Stimulated activated CD8-positive, alpha-beta memory T cell treated with anti-CD3 and anti-CD28 coated beads, Interleukin-4, amount 100 ng/mL, for 4 hours (primary cell): ENCODE data around the gene PSMD1.
"Not testable (repeated sequence)": the region's sequence is repeated elsewhere in the genome, so short reads cannot be mapped to it uniquely, and the experiment has no call there.

Experiments
- DNase-seq, 2 donors: peaks; one replicate each; pipeline ENCODE4 v3.0.0-alpha.2; 2020; ENCODE audit warnings: low read depth in 2 of 2, low spot score in 1 of 2

Gene PSMD1

DNA sequence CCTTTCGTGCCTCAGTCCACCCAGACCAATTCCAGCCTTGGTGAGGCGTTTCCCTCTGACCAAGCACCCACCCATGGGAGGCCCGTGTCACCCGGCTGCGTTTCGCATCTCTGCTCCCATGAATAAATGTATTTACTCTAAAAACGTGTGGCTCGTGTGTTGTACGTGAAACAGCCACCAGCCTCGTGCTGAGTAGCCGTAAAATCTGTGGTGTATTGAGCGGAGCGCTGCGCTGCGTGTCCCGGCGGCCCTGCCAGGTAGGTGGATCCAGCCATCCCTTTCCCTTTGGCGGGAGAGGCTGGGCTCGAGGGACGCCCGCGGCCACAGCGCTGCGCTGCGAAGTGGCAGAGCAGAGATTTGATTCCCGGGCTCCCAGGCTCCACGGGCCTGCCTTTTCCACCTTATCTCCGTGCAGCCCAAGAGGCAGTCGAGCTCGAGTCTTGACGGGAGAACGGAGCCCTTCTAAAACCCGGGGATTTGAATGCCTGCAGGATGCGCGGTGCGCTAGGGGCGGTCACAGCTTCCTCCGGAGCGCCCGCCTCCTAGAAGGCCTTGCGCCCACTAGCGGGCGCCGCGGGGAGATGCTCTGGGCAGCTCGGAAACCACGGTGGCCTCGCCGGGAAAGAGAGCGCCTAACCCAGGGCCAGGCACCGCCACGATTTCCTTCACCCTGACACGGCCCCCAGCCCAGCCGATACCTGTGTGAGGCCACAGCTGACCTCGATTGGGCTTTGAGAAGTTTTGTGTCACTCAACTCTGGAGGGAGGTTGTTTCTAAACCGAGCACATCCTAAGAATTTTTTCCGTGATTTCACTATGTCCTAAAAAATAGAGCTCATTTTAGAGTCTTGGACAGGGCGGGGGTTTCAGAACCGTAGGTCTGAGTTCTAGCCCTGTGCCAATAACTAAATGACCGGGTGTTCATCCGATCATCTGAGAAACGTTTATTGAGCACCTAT lies 3.9 kb upstream of the PSMD1 start:
- peak; percentile 55 to 59 for DNase-seq

DNA sequence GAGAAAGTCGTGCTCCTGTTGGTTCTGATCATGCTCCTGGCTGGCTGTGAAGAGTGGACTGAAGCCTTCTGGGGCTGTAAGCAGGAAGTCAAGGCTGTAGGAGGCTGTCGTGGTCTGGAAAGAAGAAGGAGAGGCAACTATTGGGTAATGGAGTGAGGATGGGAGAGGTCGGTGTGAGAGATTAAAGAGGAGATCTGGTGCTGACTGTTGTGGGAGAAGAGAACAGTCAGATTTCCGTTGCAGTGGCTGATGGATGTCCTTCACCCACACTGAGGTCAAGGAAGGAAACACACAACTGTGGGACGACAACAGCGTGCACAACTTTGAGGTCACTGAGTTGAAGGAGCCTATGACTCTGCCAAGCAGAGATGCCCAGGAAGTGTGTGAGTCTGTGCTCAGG lies 2.8 kb upstream of the PSMD1 start:
- no peak for DNase-seq

DNA sequence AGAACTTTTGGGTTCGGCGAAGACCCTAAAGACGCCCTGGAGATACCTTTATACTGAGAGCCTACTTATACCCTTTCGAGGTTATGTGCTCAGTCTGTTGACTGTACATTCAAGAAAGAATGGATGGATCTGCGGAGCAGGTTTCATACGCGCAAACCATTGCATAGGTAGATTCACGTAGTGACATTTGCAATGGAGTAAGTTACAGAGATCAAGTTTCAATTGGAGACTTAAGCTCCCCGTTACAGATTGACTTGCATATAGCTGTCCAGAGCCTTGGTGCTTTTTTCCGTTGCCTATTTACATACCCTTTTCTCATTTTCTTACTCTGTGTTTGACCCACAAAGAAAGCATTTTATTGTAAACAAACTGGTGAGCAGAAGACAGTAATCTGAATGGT lies 923 bp downstream of the PSMD1 start:
- DNase-seq = no peak

DNA sequence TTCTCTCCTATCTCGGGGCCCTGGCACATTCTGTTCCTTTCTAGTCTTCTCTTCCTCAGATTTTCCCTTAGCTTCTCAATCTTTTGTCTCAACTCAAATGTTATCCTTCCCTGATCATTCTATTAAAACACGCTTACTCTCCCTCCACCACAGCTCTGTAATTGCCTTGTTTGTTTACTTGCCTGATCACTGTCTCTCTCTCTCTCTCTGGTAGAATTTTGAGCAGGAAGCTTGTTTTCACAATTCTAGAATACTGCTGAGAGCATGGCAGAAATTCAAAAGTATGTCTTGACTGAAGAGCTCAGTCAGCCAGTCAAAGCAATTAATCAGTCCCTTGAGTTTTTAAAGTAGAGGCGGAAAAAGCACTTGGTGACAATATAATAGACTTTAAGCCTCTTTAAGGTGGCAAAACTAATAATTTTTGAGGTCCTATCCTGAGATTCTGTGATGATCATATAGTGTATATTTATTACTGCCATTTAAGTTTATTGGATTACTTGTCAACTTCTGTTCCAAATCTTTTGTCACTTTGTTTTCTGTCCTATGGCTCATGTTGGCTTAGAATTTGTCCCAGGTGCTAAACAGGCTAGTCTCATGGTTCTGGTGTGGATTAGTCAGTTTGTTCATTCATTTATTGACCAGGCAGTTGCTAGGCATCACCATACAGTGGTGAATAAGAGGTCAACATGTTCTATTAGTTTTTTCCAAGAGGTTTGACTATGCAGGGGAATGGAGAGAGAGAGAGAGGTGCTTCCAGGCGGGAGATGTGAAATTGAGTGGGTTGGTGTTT lies 2.3 kb downstream of the PSMD1 start:
- no peak for DNase-seq

DNA sequence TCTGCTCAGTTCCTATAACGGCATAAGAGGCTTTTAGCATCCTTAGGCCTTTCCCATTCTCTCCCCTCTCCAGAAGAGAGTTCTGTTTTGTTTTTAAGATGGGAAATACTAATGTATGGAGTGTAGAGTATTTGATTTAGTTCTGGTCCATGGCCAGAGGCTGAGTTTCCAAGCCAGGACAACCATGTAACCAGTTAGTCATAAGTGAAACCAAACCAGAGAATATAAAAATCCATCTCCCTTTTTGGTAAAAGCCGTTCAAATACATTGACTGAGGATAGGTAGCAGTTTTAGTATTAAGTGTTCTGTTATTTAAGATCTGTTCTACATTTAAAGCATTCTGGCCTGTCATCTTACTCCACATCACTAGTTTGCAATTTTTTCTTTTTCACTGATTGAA lies 3.1 kb downstream of the PSMD1 start:
- no peak for DNase-seq

DNA sequence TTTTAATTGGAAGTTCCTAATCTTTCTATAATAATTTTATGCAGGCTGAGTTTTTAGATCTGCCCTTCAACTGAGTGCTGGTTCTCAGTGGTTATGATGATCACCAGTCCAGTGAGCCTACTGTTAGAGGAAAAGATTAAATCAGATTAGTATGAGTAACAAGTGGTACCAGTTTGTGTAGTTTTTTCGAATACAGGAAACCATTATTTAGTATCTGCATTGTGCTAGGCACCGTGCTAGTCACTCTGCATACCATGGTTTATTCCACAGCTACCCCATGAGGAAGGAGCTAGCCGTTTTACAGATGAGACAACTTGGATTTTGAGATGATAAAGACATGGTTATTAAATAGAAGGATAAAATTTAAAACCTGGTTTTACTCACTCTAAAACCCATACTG lies 6.1 kb downstream of the PSMD1 start:
- no peak for DNase-seq

DNA sequence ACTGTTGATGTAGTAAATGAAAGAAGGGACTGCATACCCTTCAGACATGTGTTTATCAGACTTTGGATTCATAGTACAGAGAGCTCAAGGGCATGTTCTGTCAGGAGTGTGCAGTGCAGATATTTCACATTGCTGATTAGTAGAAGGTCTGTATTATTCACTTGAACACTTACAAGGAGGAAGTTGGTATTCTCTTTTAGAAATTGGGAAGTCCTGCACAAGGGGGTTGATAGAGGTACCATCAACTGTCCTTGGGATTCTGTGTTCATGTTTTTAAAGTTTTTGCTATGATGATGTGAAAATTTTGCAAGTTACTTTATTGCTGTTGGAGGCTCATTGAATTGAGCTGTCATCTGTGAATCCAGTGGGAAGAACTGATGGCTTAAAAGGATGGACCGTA lies 6.7 kb downstream of the PSMD1 start:
- no peak for DNase-seq

DNA sequence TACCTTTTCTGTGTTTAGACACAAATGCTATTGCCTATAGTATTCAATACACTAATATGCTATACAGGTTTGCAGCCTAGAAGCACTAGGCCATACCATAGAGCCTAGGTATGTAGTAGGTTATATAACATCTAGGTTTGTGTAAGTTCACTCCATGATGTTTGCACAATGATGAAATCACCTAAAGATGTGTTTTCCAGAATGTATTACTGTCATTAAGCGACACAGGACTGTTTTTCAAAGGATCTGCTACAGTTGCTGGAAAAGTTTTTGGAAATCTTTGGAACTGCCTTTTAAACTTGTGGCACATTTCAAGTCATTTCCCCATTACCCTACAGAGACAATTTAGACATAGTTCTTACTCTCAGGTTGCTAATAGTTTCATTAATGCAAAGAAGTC lies 9.3 kb downstream of the PSMD1 start:
- no peak for DNase-seq

DNA sequence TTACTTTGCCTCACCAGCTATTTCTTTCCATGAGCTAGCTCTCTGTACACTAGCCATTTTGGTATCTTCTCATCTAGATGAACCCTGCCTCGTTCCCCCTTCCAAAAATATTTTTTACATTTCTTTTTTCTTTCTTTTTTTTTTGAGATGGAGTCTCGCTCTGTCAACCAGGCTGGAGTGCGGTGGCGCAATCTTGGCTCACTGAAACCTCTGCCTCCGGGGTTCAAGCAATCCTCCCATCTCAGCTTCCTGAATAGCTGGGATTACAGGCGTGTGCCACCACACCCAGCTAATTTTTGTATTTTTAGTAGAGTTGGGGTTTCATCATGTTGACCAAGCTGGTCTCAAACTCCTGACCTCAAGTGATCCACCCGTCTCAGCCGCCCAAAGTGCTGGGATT lies 10.9 kb downstream of the PSMD1 start:
- DNase-seq = not testable (repeated sequence)

DNA sequence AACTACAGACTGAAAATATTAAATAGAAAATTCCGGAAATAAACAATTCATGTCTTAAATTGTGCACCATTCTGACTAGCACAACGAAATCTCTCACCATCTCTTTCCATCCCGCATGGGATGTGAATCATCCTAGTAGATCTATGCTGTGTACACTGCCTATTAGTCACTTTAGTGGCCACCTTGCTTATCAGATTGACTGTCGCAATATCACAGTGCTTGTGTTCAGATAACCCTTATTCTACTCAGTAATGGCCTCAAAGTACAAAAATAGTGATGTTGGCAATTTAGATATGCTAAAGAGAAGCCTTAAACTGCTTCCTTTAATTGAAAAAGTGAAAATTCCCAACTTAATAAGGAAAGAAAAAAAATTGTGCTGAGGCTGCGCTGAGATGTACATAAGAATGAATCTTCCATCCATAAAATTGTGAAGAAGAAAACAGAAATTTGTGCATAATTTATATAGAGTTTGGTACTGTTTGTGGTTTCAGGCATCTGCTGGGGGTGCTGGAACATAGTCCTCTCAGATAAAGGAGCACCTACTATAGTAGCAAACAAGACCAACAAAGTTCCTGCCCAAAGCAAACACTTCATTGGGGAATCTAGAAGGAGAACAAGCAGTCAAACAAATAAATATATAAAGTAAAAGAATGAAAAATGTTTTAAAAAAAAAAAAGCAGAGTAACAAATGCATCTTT lies 12.0 kb downstream of the PSMD1 start:
- DNase-seq = no peak

DNA sequence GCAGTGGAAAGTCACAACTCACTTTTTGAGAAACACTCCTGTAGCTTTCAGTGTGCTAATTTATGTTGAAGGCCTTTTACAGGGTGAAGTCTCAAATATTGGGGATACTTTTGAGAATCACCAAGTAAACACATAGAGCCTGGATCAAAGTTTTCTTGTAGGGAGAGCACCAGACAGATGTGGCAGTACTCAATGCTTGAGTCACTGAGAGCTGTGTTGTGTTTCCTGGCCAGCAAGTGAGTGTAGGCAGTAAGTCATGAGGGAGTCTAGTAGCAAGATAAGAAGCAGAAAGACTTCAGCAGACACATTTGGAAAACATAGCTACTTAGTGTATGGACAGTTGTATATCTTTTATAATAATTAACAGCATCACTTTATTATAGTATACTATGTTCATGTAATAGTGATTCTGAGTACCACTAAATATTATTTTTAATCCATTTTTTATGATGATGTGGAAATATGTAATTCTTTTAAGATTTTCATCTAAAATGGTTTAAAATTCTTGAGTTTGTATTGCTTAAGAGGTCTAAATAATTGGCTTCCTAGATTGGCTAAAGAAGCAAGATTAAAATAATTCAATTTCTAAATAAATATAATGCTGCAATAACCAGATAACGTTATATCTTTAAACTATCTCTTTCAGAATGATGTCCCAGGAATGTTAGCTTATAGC lies 12.8 kb downstream of the PSMD1 start:
- no peak for DNase-seq

DNA sequence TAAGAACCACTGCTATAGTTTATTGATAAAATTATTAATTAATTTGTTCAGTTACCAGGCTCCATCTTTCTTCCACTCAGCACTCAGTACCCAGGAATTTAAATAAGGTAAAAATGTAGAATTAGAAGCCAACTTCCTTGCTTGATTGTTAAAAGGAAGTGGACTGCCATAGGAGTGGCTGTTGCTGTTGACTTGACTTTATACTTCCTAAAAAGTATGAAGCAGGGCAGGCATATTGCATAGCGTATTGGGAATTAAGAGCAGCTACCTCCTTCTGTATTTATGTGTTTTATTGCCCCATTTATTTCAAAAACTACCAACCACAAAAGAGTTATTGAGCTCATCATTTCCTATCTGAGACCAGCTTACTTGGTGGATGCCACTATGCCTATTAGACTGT lies 27.9 kb downstream of the PSMD1 start:
- no peak for DNase-seq

DNA sequence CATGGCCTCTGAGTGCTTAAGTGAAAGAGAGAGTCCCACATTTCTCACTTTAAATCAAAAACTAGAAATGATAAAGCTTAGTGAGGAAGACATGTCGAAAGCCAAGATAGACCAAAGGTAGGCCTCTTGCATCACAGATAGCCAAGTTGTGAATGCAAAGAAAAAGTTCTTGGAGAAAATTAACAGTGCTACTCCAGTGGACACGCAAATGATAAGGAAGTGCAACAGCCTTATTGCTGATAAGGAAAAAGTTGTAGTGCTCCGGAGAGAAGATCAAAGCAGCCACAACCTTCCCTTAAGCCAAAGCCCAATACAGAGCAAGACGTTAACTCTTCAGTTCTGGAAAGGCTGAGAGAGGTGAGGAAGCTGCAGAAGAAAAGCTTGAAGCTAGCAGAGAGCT lies 32.1 kb downstream of the PSMD1 start:
- DNase-seq = no peak

DNA sequence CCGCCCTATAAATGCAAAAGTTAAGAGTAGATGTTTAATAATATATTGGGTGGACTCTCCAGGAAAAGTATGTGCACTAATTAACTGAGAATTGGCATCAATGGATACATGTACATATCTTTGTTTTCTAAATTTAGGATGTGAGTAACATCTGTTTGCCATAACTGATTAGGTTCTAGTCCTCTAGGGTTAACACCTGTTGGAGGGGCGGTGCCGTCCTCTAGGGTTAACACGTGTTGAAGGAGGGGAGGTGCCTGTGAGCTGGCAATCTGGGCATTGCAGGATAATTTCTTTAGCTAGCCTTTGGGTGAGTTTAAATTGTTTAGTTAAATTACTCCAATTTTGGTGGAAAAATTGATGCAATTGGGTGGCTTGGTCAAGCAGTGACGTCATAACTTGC lies 37.3 kb downstream of the PSMD1 start:
- DNase-seq = no peak

DNA sequence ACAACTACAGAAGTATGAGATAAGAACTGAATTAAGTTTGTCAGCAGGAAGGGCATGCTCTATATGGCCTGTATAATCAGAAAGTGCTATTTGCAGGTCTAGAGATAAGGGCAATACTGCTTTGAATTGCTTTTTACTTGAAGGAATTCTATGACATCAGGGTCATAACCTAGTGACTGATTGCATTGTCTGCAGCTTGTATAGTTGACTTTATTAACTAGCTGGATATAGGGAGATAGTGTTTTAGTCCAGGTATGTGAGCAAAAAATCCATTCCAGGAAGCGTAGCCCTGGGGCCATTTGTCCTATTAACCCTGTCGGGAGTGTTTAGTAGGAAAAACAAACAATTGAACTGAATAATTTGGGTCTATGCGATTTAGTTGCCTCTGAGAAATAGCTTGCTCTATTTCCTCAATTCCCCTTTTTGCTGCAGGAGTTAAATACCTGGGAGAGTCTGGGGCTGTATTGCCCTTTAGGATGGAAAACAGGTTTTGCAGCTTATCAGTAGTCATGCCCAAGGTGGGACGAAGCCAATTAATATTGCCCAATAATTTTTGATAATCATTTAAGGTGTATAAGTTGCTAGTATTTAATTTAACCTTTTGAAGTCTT lies 38.2 kb downstream of the PSMD1 start:
- DNase-seq = no peak

DNA sequence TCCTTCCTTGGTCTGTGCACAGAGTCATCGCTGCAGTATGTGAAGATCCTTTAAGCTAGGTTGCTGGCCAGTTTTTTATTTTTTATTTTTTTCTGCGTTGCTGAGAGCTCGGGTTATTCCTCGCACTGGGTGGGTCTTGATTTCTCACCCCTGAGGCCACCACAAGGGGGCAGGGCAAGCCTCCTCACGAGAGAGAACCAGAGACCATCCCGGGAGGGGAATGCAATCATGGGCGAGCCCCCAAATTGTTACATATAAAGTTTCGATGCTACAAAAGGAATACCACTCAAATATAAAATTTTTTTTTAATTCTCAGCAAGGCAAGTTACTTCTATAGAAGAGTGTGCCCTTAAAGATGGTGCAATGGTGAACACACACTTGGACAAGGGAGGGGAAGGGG lies 43.3 kb downstream of the PSMD1 start:
- DNase-seq = no peak

DNA sequence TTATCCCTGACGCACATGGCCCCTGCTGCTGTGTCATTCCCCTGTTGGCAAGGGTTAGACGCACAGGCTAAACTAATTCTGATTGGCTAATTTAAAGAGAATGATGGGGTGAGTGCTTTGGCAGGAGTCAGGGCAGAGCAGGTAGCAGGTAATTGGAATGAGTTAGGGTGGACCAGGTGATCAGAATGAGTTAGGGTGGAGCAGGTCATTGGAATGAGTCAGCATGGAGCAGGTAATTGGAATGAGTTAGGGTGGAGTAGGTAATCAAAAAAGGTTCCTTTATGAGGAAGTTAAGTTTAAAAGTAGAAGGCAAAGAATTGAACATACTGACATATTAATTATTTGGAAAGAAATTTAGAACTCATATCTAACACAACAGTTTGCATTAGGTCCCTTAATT lies 43.7 kb downstream of the PSMD1 start:
- not testable (repeated sequence) for DNase-seq

DNA sequence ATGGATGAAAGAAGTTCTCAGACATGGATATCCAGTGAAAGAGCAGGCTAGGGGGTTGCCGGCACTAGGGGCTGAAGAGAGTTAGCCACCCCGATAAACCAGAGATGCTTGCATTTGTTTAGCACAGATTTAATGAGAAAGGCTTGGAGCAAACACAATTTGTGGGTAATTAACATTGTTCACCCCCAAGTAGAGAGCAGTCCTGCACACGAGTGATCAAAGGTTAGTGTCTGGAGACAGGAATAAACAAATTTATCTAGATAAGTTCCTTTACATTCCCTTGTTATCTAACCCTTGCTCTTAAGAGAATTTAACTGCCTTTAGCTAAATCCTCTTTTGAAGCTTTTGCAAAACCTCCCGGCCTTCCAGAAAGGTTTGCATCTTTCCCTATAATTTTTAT lies 44.3 kb downstream of the PSMD1 start:
- DNase-seq = no peak

DNA sequence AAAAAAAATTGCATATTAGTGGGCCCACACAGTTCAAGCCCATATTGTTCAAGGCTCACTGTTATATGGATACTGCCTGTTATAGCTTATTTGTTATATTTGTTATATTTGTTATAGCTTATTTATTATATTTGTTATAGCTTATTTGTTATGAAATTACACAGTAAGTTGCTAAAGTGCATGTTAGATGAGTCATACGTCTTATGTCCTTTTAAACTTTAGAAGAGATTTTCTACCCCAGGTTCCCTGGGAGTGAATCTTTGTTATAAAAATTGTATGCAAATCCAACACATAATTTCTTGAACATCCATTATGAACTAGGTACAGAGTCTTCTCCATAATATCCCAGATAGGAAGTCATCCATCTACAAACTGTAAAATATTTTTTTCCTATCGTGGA lies 46.1 kb downstream of the PSMD1 start:
- DNase-seq = no peak

DNA sequence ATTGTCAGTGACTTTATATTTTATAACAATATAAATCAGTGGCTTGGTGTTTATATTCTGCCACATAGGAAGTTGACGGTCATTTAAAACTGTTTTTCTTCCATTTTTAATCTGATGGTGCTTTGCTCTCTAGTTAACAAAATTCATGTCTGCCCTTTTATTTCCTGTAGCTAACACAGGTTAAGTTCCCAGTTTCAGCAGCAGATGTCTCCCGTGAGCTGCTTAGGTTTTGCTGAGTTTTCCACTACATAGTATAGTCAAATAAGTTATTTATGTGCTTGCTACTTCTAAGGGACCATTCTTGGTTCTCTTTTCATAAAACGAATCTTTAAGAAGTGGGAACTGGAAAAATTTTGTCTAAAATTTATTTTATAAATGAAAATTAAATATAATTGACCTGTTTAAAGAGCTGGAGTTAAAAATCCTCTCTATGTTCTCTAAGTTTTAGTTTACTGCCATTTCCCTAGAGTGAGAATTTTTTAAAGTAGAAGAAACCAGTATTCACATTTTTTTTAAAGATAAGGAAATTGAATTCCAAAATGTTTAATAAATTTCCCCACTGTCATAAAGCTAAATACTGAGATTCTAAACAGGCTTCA lies 47.5 kb downstream of the PSMD1 start:
- DNase-seq = peak; percentile 18 to 30
